ENCODE data around the gene LDB2. TPM values are rescaled to one million over a fixed set of nuclear protein-coding genes. Genes with fewer than 3 reads are reported as not detected.

The LDB2 gene
- total and polyA plus RNA-seq, 2 of the 8 experiments (the other 6 are each of a cell fraction or from before 2014, with no cell fraction given): 57.0 to 140 TPM

- H2BK15ac ChIP-seq (ENCODE audit: low read length): no peak overlapping the region
- ChIA-PET POLR2A (ENCODE audit: partially characterized antibody) (no interaction called here), CTCF (ENCODE audit: partially characterized antibody) (interaction anchor here (1.3 kb wide), 1 partner anchor 99 kb away, joined by 3 read pairs; no protein-coding TSS in a partner anchor)
- H3K4me3 ChIP-seq (ENCODE audit: extremely low read depth in 1 of 4, insufficient read depth in 2 of 4, low read depth in 3 of 4, low read length in 4 of 4): no peak overlapping the region
- no peak overlapping the region for H2BK120ac ChIP-seq (replicated peaks; ENCODE audit: low read depth, low read length)
- no peaks in the 10 kb centered on the region for H3K27me3 ChIP-seq (replicated peaks in 1 of 4; ENCODE audit: control insufficient read depth in 3 of 4, extremely low read depth in 1 of 4, insufficient read depth in 3 of 4, low read length in 3 of 4)
- no peak overlapping the region for H3K14ac ChIP-seq (ENCODE audit: insufficient read length)
- no peaks in the 10 kb centered on the region; a peak in 1 of 4 replicates for H3K79me2 ChIP-seq (ENCODE audit: control insufficient read depth in 1 of 2, insufficient read depth in 2 of 2, low read length in 2 of 2)
- no peak overlapping the region for H3K27ac ChIP-seq (ENCODE audit: low read depth, low read length)
- no peak overlapping the region for H2AFZ ChIP-seq (ENCODE audit: low read length)
- H3K23me2 ChIP-seq (ENCODE audit: low read depth, low read length): no peaks in the 10 kb centered on the region
- peaks cover 3 to 8% (median 5%) of the 10 kb centered on the region in 4 experiments; a peak in 4 of 7 replicates for H3K4me1 ChIP-seq (replicated peaks in 1 of 4; ENCODE audit: control insufficient read depth in 3 of 4, insufficient read depth in 4 of 4, low read length in 3 of 4)
- H4K20me1 ChIP-seq (replicated peaks in 1 of 2; ENCODE audit: control insufficient read depth in 1 of 2, insufficient read depth in 2 of 2, low read length in 2 of 2): no peaks in the 10 kb centered on the region
- FAIRE-seq (no peak), DNase-seq (ENCODE audit: low read depth in 1 of 2, low spot score in 2 of 2) (no peak)
- no peak overlapping the region for H2AK5ac ChIP-seq (ENCODE audit: low read depth, low read length)
- no peaks in the 10 kb centered on the region for H3K9me3 ChIP-seq (ENCODE audit: insufficient read depth in 2 of 2, low read depth in 1 of 2, low read length in 1 of 2)
- no peak overlapping the region for H3K4ac ChIP-seq (replicated peaks; ENCODE audit: insufficient read length, low read depth, low read length)
- no peak overlapping the region for H4K8ac ChIP-seq (ENCODE audit: extremely low read depth, insufficient read depth, low read length)
- no peak overlapping the region for H4K5ac ChIP-seq (ENCODE audit: insufficient read length, low read depth, low read length)
- no peak overlapping the region for H2BK12ac ChIP-seq (ENCODE audit: low read depth, low read length)
- H2BK20ac ChIP-seq (ENCODE audit: low read length): no peak overlapping the region
- WGBS, 2 experiments (ENCODE audit: extremely low coverage in 1 of 2, insufficient coverage in 1 of 2, insufficient read length in 1 of 2, insufficient replicate concordance in 2 of 2, low coverage in 1 of 2, low lambda C conversion rate in 2 of 2, missing lambda C conversion rate in 1 of 2): 93% methylated on average over 6 of the region's 6 CpGs; no CpG with 5 or more reads in 1 of the 2 experiments
- no peak overlapping the region for H3K23ac ChIP-seq (ENCODE audit: insufficient read length)
- no peak for TF ChIP-seq KDM1A (IDR thresholded peaks at IDR 0.05; ENCODE audit: borderline replicate concordance, low read length)
- no peak for TF ChIP-seq SP4 (IDR thresholded peaks at IDR 0.05; ENCODE audit: low read length)
- no peak for TF ChIP-seq ATF3 (IDR thresholded peaks at IDR 0.05; ENCODE audit: insufficient read depth, low read depth, low read length)
- no peak overlapping the region for H3K4me2 ChIP-seq (ENCODE audit: insufficient read depth in 1 of 2, low read depth in 2 of 2, low read length in 2 of 2)
- no peaks in the 10 kb centered on the region for H3K36me3 ChIP-seq (ENCODE audit: control insufficient read depth in 2 of 4, insufficient read depth in 4 of 4, low read length in 3 of 4)
- H2BK5ac ChIP-seq (ENCODE audit: low read depth, low read length): no peak overlapping the region
- H3K79me1 ChIP-seq (ENCODE audit: low read depth, low read length): no peaks in the 10 kb centered on the region
- H4K91ac ChIP-seq (replicated peaks; ENCODE audit: insufficient read length, low read length): no peak overlapping the region
- no peak overlapping the region for H3K56ac ChIP-seq (replicated peaks; ENCODE audit: insufficient read length, low read depth, low read length)
- no peak overlapping the region for H3K18ac ChIP-seq (ENCODE audit: extremely low read depth, low read length)
- no peak overlapping the region for H3K9ac ChIP-seq (replicated peaks in 1 of 4; ENCODE audit: extremely low read depth in 1 of 4, low read depth in 3 of 4, low read length in 3 of 4)
These were observed 171.2 kb downstream of the LDB2 start for GRCh38 chr4:16727218-16727617.

Data from H1 (cell line).